ENCODE results near the gene STRA8.
A peak's percentile ranks its signal among the peaks of the same experiment; 100 is the strongest.

The STRA8 gene

GRCh38 chr7:135236727-135237126 is 3.1 kb downstream of the STRA8 start:
- DNase-seq: no peak

DNA sequence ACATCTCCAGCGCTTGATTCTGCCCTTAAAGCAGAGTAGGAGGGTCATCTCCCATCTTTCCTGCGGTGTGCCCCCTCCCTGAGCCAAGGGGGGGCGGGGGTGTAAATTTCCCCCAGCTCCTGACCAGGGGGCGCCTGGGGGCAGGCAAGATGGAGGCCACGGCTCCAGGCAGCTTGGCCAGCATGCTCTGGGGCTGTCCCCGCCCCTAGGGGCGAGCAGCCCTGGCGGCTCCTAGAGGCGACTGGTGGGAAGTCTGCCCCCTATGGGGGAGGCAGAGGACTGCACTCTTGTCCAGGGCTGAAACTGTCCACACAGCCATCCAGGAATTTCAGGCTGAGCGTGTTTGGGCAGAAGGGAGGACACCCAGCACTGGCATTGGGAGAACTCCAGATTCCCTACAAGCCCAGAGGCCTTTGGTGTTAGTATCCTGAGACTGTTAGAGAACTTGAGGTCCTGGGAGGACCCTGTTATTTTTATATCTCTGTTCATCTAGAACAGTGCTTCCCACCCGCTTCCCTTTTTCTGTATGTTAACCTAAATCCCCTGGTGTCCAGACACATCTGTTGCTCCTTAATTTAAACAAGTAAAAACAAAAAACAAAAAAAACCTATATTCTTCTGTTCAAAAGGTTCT is 4.6 kb downstream of the STRA8 start:
- DNase-seq: no peak

- no peak for DNase-seq
Observed at GRCh38 chr7:135239263-135239662, 5.6 kb downstream of the STRA8 start.

- peak in 4 of 56 donors; percentile 10 to 33 (median 20) for DNase-seq
Observed at GRCh38 chr7:135240441-135240840, 6.8 kb downstream of the STRA8 start.

DNA sequence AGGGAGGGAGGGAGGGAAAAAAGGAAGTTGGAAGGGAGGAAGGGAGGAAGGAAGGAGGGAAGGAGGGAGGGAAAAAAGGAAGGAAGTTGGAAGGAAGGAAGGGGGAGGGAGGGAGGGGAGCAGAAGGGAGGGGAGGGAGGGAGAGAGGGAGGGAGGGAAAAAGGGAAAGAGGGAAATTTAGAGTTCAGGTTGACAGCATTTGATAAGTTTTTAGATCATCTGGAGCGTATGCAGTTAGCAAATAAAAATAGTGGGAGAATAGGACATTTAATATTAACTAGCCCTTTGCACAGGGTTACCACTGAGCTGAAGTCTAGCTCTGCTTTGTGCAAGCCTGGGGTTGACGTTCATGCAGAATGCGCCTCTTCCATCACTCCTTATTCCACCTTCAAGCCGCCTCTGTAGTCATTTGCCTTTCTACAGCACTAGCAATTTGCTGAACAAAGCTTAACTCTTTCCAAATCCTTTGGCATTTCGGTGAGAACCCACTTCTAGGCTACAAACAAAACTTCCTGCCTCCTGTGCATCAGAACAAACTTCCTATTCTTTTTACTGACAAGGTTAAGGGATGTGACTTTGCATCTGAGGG is 8.6 kb downstream of the STRA8 start:
- DNase-seq: peak in 3 of 56 donors; percentile 11 to 19 (median 13)

GRCh38 chr7:135245226-135246190 is 11.9 kb downstream of the STRA8 start:
- DNase-seq: no peak

GRCh38 chr7:135246191-135246825 is 12.7 kb downstream of the STRA8 start:
- no peak for DNase-seq

DNA sequence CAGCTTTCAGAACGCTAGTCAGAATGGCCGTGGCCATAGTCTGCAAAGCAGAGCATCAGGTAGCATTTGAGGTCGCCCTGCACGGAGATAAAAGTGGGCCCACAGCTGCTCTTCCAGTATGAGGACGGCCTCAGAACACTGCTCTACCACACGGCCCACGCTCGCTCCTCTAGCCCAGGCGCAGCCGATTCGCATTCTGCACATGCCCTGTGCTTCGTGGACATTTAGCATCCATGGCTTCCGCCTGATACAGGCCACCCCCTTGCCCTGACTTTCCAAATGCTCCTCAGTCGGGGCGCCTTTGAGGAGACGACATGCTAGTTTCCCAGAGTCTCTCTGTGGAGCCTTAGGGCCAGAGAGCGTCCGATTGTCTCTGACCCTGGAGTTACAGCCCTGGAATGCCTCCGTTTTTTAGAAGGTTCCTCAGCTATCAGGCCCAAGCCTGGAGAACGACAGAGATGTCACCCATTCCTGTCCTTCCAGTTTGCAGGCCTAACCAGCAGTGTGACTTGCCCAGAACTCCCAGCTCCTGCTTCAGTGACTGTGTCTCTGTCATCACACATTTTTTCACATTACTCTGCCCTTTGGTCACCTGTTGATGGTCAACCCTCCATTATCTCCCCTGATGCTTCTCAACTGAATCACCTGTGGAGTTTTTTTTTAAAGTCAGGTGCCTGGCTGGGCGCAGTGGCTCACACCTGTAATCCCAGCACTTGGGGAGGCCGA is 14.3 kb downstream of the STRA8 start:
- no peak for DNase-seq

DNA sequence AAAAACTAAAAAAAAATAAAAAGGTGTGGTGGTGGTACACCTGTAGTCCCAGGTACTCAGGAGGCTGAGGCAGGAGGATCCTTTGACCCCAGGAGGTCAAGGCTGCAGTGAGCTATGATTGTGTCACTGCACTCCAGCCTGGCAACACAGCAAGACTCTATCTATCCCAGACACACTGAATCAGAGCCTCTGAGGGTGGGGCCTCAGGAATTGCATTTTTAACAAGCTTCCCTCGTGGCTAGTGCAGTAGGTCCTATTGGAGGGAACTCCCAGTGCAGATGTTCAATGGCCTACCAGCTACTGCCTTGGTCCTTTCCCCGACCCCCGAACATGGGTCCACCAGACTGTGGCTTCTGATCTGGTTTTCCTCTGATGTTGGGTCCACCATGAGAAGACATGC is 14.9 kb downstream of the STRA8 start:
- no peak for DNase-seq

GRCh38 chr7:135251496-135252391 is 18.1 kb downstream of the STRA8 start:
- no peak for DNase-seq

DNA sequence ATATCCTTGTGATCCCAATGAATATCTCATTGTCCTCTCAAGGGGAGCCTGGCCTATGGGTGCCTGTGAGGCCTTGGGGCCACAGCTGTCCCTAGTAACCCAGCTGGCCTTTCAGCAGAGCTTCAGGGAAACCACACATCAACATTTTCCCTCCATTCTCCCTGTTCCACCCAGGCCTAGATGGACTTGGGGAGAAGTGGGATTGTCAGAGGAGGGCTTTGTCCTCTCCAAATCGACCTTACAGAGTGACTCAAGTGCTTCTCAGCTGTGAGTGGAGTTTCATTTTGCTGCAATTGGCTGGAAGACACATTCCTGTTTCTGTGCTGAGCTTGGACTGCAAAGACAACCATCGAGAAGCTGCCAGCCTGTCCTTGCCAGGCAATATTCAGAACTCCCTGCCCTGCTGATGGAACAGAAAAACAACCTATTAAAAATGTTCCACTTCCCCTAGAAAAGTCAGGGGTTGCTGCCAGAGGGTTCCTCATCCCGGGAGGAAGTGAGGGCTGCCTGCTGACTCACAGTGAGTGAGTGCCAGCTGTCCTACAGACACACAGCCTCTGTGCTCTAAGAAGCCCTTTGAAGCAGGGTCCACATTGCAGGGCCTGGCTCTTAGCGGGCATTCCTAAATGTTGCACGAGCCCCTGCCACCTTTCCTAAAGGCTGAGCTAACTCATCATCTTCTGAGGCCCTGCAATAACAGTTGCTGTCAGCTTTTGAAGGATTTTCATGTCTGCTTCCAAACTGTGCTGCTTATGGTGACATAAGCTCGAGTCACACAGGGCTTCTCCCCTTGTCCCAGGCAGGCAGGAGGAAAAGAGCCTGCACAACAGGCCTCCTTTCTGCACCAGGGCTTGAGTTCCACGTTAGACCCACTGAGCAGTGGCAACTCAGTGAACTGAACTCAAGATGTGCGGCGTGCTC is 20.5 kb downstream of the STRA8 start:
- DNase-seq: peak; percentile 37 to 88 (median 75)

DNA sequence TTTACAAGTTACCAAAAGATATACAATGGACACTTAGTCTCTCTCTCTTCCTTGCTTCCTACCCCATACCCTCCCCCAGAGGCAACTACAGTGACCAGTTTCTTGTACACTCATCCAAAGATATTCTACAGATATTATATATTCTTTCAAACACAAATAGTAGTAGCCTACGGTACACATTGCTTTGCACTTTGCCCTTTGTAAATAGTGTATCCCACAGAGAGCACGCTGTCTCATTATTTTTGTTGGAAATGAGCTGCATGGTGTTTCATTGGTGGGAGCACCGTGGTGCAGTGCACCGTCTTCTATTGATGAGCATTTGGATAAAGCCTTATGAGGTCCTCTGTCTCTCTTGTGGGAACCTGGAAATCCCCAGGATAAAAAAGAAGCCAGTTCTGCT is 24.2 kb downstream of the STRA8 start:
- DNase-seq: no peak

GRCh38 chr7:135258585-135258984 is 24.9 kb downstream of the STRA8 start:
- no peak for DNase-seq

DNA sequence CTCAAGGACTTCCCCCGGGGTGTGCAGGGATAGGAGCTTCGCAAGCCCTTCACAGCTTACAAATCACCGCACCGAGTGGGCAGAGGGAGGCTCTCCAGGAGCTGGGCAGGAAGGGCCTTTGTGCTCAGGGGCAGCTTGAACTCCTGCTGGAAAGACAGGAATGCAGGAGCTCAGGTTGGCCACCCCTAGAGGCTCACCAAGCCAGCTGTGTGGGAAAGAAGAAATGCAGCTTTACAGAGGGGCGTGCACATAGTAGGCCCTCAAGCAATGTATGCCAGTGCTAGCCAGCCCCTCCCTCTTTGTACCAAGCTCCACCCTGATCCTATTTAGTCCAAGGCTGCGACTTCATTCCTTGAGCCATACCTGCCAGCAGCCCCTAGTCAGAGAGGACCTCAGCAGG is 26.1 kb downstream of the STRA8 start:
- DNase-seq: no peak

GRCh38 chr7:135260470-135260869 is 26.8 kb downstream of the STRA8 start:
- DNase-seq: no peak

GRCh38 chr7:135260930-135261721 is 27.5 kb downstream of the STRA8 start:
- peak in 34 of 56 donors; percentile 8 to 70 (median 36) for DNase-seq

GRCh38 chr7:135262623-135263320 is 29.1 kb downstream of the STRA8 start:
- DNase-seq: no peak
